ENCODE results near the gene RAPGEF2. TPM values are rescaled to one million over a fixed set of nuclear protein-coding genes. Genes with fewer than 3 reads are reported as not detected.

The RAPGEF2 gene
- total RNA-seq, 1 donor from 2014 or later, result 46.7 TPM

DNA sequence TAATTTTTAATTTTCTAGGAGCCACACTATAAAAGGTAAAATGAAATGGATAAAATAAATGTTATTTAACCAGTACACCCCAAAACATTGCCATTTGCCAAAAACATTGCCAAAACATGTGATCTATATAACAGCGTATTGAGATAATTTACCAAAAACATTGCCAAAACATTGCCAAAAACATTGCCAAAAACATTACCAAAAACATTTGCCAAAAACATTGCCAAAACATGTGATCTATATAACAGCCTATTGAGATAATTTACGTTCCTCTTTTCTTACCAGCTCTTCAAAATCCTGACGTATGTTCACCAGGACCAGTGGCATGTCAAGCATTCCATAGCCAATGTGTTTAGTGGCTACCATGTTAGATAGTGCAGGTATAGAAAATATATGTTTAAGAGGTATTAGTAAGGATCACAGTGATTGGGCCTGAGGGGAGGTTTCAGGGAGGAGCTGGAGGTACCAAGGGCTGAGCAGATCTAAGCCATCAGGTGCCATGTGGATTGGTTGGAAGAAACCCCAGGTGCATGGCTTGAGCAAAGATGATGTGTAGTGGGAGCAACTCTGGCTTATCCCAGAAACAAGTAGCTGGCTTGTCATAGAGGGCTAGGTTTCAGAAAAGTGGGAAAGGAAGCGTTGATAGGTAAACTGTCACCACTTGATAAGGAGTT, 42.6 kb downstream of the RAPGEF2 start:
- Mint-ChIP-seq H3K4me3 (no peak overlapping the region), H3K4me1 (peaks cover 27% of the 10 kb centered on the region), H3K9me3 (no peaks in the 10 kb centered on the region), H3K27me3 (ENCODE audit: low read depth) (no peaks in the 10 kb centered on the region), H3K27ac (peak overlapping the region; percentile 2), H3K36me3 (no peaks in the 10 kb centered on the region)
- no peak for DNase-seq (ENCODE audit: low spot score in 2 of 2, unreplicated experiment in 2 of 2)
- TF ChIP-seq CTCF (IDR thresholded peaks at IDR 0.05; ENCODE audit: unreplicated experiment), result no peak

- no peaks in the 10 kb centered on the region for H3K27me3 Mint-ChIP-seq (ENCODE audit: low read depth)
- H3K4me1 Mint-ChIP-seq, result peaks cover 26% of the 10 kb centered on the region
- no peaks in the 10 kb centered on the region for H3K36me3 Mint-ChIP-seq
- no peak for TF ChIP-seq CTCF (IDR thresholded peaks at IDR 0.05; ENCODE audit: unreplicated experiment)
- DNase-seq (ENCODE audit: low spot score in 2 of 2, unreplicated experiment in 2 of 2), result no peak
- H3K27ac Mint-ChIP-seq, result peak overlapping the region; percentile 2
- H3K9me3 Mint-ChIP-seq, result no peaks in the 10 kb centered on the region
- no peak overlapping the region for H3K4me3 Mint-ChIP-seq
Measured at GRCh38 chr4:159145992-159146330, 43.1 kb downstream of the RAPGEF2 start.

- H3K27me3 Mint-ChIP-seq (ENCODE audit: low read depth), result no peaks in the 10 kb centered on the region
- H3K27ac Mint-ChIP-seq, result peak overlapping the region; percentile 16
Measured at GRCh38 chr4:159146488-159146887, 43.6 kb downstream of the RAPGEF2 start.

DNA sequence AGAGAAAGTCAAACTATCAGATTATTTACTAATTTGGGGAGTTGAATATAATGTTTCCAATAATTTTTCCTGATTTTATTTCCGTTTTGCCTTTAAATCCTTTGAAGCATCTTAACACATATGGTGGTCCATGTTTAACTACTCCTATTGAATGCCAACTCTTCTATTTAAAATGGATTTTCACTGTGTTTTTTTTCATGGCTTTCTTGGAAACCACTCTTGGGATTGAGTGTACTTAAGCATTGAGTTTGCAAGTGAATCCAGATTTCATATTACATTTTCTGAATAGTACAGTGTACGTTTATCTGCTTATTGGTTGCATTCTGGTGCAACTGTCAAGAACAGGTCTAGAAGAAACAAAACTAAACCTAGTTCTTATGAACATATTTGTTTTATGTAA, 45.6 kb downstream of the RAPGEF2 start:
- H3K36me3 Mint-ChIP-seq, result no peaks in the 10 kb centered on the region
- no peaks in the 10 kb centered on the region for H3K9me3 Mint-ChIP-seq
- no peak overlapping the region for H3K4me3 Mint-ChIP-seq
- no peaks in the 10 kb centered on the region for H3K27me3 Mint-ChIP-seq (ENCODE audit: low read depth)
- no peak for TF ChIP-seq CTCF (IDR thresholded peaks at IDR 0.05; ENCODE audit: unreplicated experiment)
- H3K27ac Mint-ChIP-seq, result no peak overlapping the region
- H3K4me1 Mint-ChIP-seq, result peaks cover 15% of the 10 kb centered on the region
- no peak for DNase-seq (ENCODE audit: low spot score in 2 of 2, unreplicated experiment in 2 of 2)

More at GRCh38 chr4:159146488-159146887, 43.6 kb downstream of the RAPGEF2 start:
- no peak for DNase-seq (ENCODE audit: low spot score in 2 of 2, unreplicated experiment in 2 of 2)
- H3K36me3 Mint-ChIP-seq, result no peaks in the 10 kb centered on the region
- no peak overlapping the region for H3K4me3 Mint-ChIP-seq
- no peaks in the 10 kb centered on the region for H3K9me3 Mint-ChIP-seq
- no peak for TF ChIP-seq CTCF (IDR thresholded peaks at IDR 0.05; ENCODE audit: unreplicated experiment)
- peaks cover 23% of the 10 kb centered on the region for H3K4me1 Mint-ChIP-seq

GRCh38 chr4:159149666-159150065, 46.8 kb downstream of the RAPGEF2 start:
- H3K27ac Mint-ChIP-seq, result no peak overlapping the region
- H3K4me1 Mint-ChIP-seq, result peaks cover 5% of the 10 kb centered on the region
- no peaks in the 10 kb centered on the region for H3K9me3 Mint-ChIP-seq
- no peak for TF ChIP-seq CTCF (IDR thresholded peaks at IDR 0.05; ENCODE audit: unreplicated experiment)
- no peak for DNase-seq (ENCODE audit: low spot score in 2 of 2, unreplicated experiment in 2 of 2)
- H3K36me3 Mint-ChIP-seq, result no peaks in the 10 kb centered on the region
- H3K4me3 Mint-ChIP-seq, result no peak overlapping the region
- H3K27me3 Mint-ChIP-seq (ENCODE audit: low read depth), result no peaks in the 10 kb centered on the region

GRCh38 chr4:159150396-159150795, 47.5 kb downstream of the RAPGEF2 start:
- Mint-ChIP-seq H3K4me3 (no peak overlapping the region), H3K36me3 (no peaks in the 10 kb centered on the region), H3K4me1 (peaks cover 5% of the 10 kb centered on the region), H3K27ac (no peak overlapping the region), H3K9me3 (no peaks in the 10 kb centered on the region), H3K27me3 (ENCODE audit: low read depth) (no peaks in the 10 kb centered on the region)
- TF ChIP-seq CTCF (IDR thresholded peaks at IDR 0.05; ENCODE audit: unreplicated experiment), result no peak
- DNase-seq (ENCODE audit: low spot score in 2 of 2, unreplicated experiment in 2 of 2), result no peak

Data from mesothelial cell of epicardium (in vitro differentiated cells).